ENCODE results near the gene CTSD.

The CTSD gene

GRCh38 chr11:1739576-1739975 is 24.2 kb downstream of the CTSD start:
- Histone ChIP-seq H4K20me1 (ENCODE audit: insufficient read depth, low read length, poor library complexity, severe bottlenecking) (no peaks in the 10 kb centered on the region), H3K9me3 (ENCODE audit: insufficient read depth, low read depth, low read length) (peaks cover 6% of the 10 kb centered on the region; the same call in 1 of the 2 replicates), H3K9me2 (replicated peaks; ENCODE audit: low read depth, low read length) (no peaks in the 10 kb centered on the region), H3K4me3 (ENCODE audit: low read length, poor library complexity, severe bottlenecking) (no peak overlapping the region), H3K36me3 (ENCODE audit: insufficient read depth, low read length) (no peaks in the 10 kb centered on the region), H3F3A (ENCODE audit: low read depth) (no peaks in the 10 kb centered on the region), H3K79me2 (ENCODE audit: insufficient read depth, low read length) (no peaks in the 10 kb centered on the region), H3K9ac (ENCODE audit: low read depth, low read length, poor library complexity, severe bottlenecking) (no peak overlapping the region), H3K4me1 (ENCODE audit: insufficient read depth, low read length, poor library complexity, severe bottlenecking) (peaks cover 3% of the 10 kb centered on the region), H3K4me2 (ENCODE audit: low read depth, low read length, poor library complexity, severe bottlenecking) (no peak overlapping the region), H3K27me3 (ENCODE audit: insufficient read depth, low read length, poor library complexity, severe bottlenecking) (no peaks in the 10 kb centered on the region), H2AFZ (ENCODE audit: low read length) (no peak overlapping the region)
- TF ChIP-seq EZH2phosphoT487 (IDR thresholded peaks at IDR 0.05; ENCODE audit: borderline replicate concordance): no peak

GRCh38 chr11:1738380-1738779 is 25.3 kb downstream of the CTSD start:
- TF ChIP-seq EZH2phosphoT487 (IDR thresholded peaks at IDR 0.05; ENCODE audit: borderline replicate concordance): no peak
- no peak for TF ChIP-seq CTCF (conservative IDR thresholded peaks at IDR 0.05; ENCODE audit: low read length)
- Histone ChIP-seq H3K4me3 (ENCODE audit: low read length, poor library complexity, severe bottlenecking) (no peak overlapping the region), H3K9me3 (ENCODE audit: insufficient read depth, low read depth, low read length) (peaks cover 6% of the 10 kb centered on the region; the same call in 1 of the 2 replicates), H2AFZ (ENCODE audit: low read length) (no peak overlapping the region), H3K4me1 (ENCODE audit: insufficient read depth, low read length, poor library complexity, severe bottlenecking) (peaks cover 15% of the 10 kb centered on the region), H3K9me2 (replicated peaks; ENCODE audit: low read depth, low read length) (no peaks in the 10 kb centered on the region), H3K79me2 (ENCODE audit: insufficient read depth, low read length) (no peaks in the 10 kb centered on the region), H3K36me3 (ENCODE audit: insufficient read depth, low read length) (no peaks in the 10 kb centered on the region), H3F3A (ENCODE audit: low read depth) (no peaks in the 10 kb centered on the region), H3K27me3 (ENCODE audit: insufficient read depth, low read length, poor library complexity, severe bottlenecking) (no peaks in the 10 kb centered on the region), H3K9ac (ENCODE audit: low read depth, low read length, poor library complexity, severe bottlenecking) (no peak overlapping the region), H4K20me1 (ENCODE audit: insufficient read depth, low read length, poor library complexity, severe bottlenecking) (no peaks in the 10 kb centered on the region), H3K4me2 (ENCODE audit: low read depth, low read length, poor library complexity, severe bottlenecking) (no peak overlapping the region)

GRCh38 chr11:1737080-1737757 is 26.5 kb downstream of the CTSD start:
- Histone ChIP-seq H3K36me3 (ENCODE audit: insufficient read depth, low read length) (no peaks in the 10 kb centered on the region), H3K79me2 (ENCODE audit: insufficient read depth, low read length) (no peaks in the 10 kb centered on the region), H4K20me1 (ENCODE audit: insufficient read depth, low read length, poor library complexity, severe bottlenecking) (no peaks in the 10 kb centered on the region), H2AFZ (ENCODE audit: low read length) (no peak overlapping the region), H3K9me3 (ENCODE audit: insufficient read depth, low read depth, low read length) (peaks cover 6% of the 10 kb centered on the region; the same call in 1 of the 2 replicates), H3K4me1 (ENCODE audit: insufficient read depth, low read length, poor library complexity, severe bottlenecking) (peaks cover 27% of the 10 kb centered on the region), H3F3A (ENCODE audit: low read depth) (no peaks in the 10 kb centered on the region), H3K4me3 (ENCODE audit: low read length, poor library complexity, severe bottlenecking) (no peak overlapping the region), H3K9ac (ENCODE audit: low read depth, low read length, poor library complexity, severe bottlenecking) (no peak overlapping the region), H3K4me2 (ENCODE audit: low read depth, low read length, poor library complexity, severe bottlenecking) (no peak overlapping the region), H3K9me2 (replicated peaks; ENCODE audit: low read depth, low read length) (no peaks in the 10 kb centered on the region), H3K27me3 (ENCODE audit: insufficient read depth, low read length, poor library complexity, severe bottlenecking) (no peaks in the 10 kb centered on the region)
- TF ChIP-seq CTCF (conservative IDR thresholded peaks at IDR 0.05; ENCODE audit: low read length) (no peak), EZH2phosphoT487 (IDR thresholded peaks at IDR 0.05; ENCODE audit: borderline replicate concordance) (no peak)

All from Loucy (cell line).